Prostate gland (tissue), 2 donors: Measurements from ENCODE around the gene PTGDS. TPM values are rescaled to one million over a fixed set of nuclear protein-coding genes. Genes with fewer than 3 reads are reported as not detected.

ENCODE experiments used
- DNase-seq: peaks from one replicate; pipeline ENCODE4 v3.0.0-alpha.2; 2019; ENCODE audit warnings: low spot score
- H3K27ac ChIP-seq, 2 donors: fragments of 200-600 bp; sonication (generic); 2 replicates each; pipeline ENCODE4 v1.5.1; 2017 to 2019
- H3K27me3 ChIP-seq: fragments of 200-600 bp; sonication (generic); replicated peaks from 2 replicates; pipeline ENCODE4 v1.5.1; 2019; ENCODE audit not compliant: insufficient read depth
- H3K36me3 ChIP-seq, 2 donors: fragments of 200-600 bp; sonication (generic); 1 replicate in 1 of 2; 2 replicates in 1 of 2; pipeline versions ENCODE4 v1.5.1 to v1.8.1; 2017 to 2019
- H3K4me1 ChIP-seq: fragments of 200-600 bp; sonication (generic); replicated peaks from 2 replicates; pipeline ENCODE4 v1.5.1; 2019
- H3K4me3 ChIP-seq, 2 donors: fragments of 200-600 bp; sonication (generic); 2 replicates each; pipeline ENCODE4 v1.5.1; 2017 to 2019
- H3K9me3 ChIP-seq: fragments of 200-600 bp; sonication (generic); 2 replicates; pipeline ENCODE4 v1.5.1; 2017
- CTCF ChIP-seq, 4 experiments: fragments of 200-600 bp in 2 of 4; fragments of 450-650 bp in 2 of 4; sonication (generic) in 2 of 4; IDR thresholded peaks; 1 replicate in 3 of 4; 2 replicates in 1 of 4; pipeline ENCODE4 v1.5.1; 2016 to 2019; ENCODE audit warnings: antibody characterized with exemption in 4 of 4, mild to moderate bottlenecking in 2 of 4, moderate library complexity in 2 of 4
- POLR2A ChIP-seq: fragments of 450-650 bp; IDR thresholded peaks from one replicate; pipeline ENCODE4 v1.6.1; 2016; ENCODE audit warnings: antibody characterized with exemption, mild to moderate bottlenecking
- POLR2AphosphoS5 ChIP-seq: sonication (generic); formaldehyde crosslinking; IDR thresholded peaks from one replicate; pipeline ENCODE4 v1.6.1; 2017; ENCODE audit warnings: antibody characterized with exemption
- WGBS: methylation state at CpG from one replicate; pipeline ENCODE4 v1.1.5; 2018; 5-methylcytosine and 5-hydroxymethylcytosine counted together
- intact Hi-C: fragments of 100-400 bp; cut with DNase I; formaldehyde crosslinking; loops from one replicate; pipeline ENCODE4 v1.14.2; 2022
- total RNA-seq, 2 donors: library from RNA; depleted of rRNA; stranded (reverse); fragments of >200 nt; gene quantifications; one replicate each; pipeline ENCODE4 v1.1.0, GENCODE V29; 2016

PTGDS gene
- total RNA-seq, 2 donors from 2014 or later, result 59.4 to 5,242 TPM

GRCh38 chr9:136935651-136936050 lies 41.7 kb upstream of the PTGDS start:
- no peak overlapping the region for H3K4me3 ChIP-seq
- DNase-seq, result no peak
- WGBS, result 88% methylated on average over 3 of the region's 3 CpGs
- no peaks in the 10 kb centered on the region for H3K4me1 ChIP-seq
- H3K36me3 ChIP-seq, result peaks cover 3 to 5% of the 10 kb centered on the region in 2 donors
- no peaks in the 10 kb centered on the region for H3K9me3 ChIP-seq
- TF ChIP-seq CTCF (IDR thresholded peaks at IDR 0.05) (no peak), POLR2AphosphoS5 (no peak), POLR2A (no peak)
- no peaks in the 10 kb centered on the region for H3K27me3 ChIP-seq
- no peak overlapping the region for H3K27ac ChIP-seq
- intact Hi-C loops, result no loop called here

GRCh38 chr9:136936645-136937170 lies 40.6 kb upstream of the PTGDS start:
- Histone ChIP-seq H3K4me1 (no peaks in the 10 kb centered on the region), H3K27me3 (no peaks in the 10 kb centered on the region), H3K36me3 (peaks cover 9 to 16% of the 10 kb centered on the region in 2 donors), H3K4me3 (no peak overlapping the region), H3K27ac (no peak overlapping the region), H3K9me3 (no peaks in the 10 kb centered on the region)
- intact Hi-C loops, result no loop called here
- 86% methylated on average over 8 of the region's 8 CpGs for WGBS
- TF ChIP-seq POLR2AphosphoS5 (no peak), CTCF (IDR thresholded peaks at IDR 0.05) (no peak), POLR2A (no peak)
- no peak for DNase-seq

GRCh38 chr9:136937186-136938001 lies 39.9 kb upstream of the PTGDS start:
- Histone ChIP-seq H3K9me3 (no peaks in the 10 kb centered on the region), H3K4me1 (no peaks in the 10 kb centered on the region), H3K27me3 (no peaks in the 10 kb centered on the region), H3K36me3 (peaks cover 16 to 22% of the 10 kb centered on the region in 2 donors), H3K4me3 (no peak overlapping the region), H3K27ac (no peak overlapping the region)
- 92% methylated on average over 15 of the region's 15 CpGs for WGBS
- TF ChIP-seq CTCF (IDR thresholded peaks at IDR 0.05) (no peak), POLR2AphosphoS5 (no peak), POLR2A (no peak)
- DNase-seq, result no peak
- intact Hi-C loops, result no loop called here

- intact Hi-C loops, result no loop called here
- 82% methylated on average over 28 of the region's 28 CpGs for WGBS
- H3K36me3 ChIP-seq, result peaks cover 21 to 26% of the 10 kb centered on the region in 2 donors
- no peaks in the 10 kb centered on the region for H3K4me1 ChIP-seq
- no peaks in the 10 kb centered on the region for H3K9me3 ChIP-seq
- DNase-seq, result no peak
- H3K4me3 ChIP-seq, result no peak overlapping the region
- H3K27ac ChIP-seq, result no peak overlapping the region
- no peaks in the 10 kb centered on the region for H3K27me3 ChIP-seq
- no peak for TF ChIP-seq CTCF (IDR thresholded peaks at IDR 0.05)
- no peak for TF ChIP-seq POLR2AphosphoS5
- no peak for TF ChIP-seq POLR2A
Measured at GRCh38 chr9:136939431-136939995, 37.8 kb upstream of the PTGDS start.
